ENCODE data around the gene DPCD.

DNA sequence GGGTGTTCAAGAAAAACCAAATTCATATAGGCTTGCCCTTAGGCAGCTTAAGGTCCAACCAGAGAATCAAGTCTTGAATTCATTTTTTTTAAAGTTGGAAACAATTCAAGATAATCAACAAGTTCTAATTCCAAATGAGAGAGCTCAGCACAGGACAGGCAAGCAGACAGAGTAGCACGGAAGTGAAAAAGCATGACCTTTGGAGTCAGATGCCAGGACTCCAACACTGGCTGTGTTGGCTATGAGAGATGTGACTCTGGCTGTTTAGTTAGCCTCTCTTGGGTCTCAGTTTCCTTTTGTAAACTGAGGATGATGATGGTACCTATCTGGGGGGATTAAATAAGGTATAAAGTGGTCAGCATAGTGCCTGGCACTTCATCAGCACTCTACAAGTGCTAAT, 57.5 kb downstream of the DPCD start:
- TF ChIP-seq, protein P1, sequence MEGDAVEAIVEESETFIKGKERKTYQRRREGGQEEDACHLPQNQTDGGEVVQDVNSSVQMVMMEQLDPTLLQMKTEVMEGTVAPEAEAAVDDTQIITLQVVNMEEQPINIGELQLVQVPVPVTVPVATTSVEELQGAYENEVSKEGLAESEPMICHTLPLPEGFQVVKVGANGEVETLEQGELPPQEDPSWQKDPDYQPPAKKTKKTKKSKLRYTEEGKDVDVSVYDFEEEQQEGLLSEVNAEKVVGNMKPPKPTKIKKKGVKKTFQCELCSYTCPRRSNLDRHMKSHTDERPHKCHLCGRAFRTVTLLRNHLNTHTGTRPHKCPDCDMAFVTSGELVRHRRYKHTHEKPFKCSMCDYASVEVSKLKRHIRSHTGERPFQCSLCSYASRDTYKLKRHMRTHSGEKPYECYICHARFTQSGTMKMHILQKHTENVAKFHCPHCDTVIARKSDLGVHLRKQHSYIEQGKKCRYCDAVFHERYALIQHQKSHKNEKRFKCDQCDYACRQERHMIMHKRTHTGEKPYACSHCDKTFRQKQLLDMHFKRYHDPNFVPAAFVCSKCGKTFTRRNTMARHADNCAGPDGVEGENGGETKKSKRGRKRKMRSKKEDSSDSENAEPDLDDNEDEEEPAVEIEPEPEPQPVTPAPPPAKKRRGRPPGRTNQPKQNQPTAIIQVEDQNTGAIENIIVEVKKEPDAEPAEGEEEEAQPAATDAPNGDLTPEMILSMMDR (conservative IDR thresholded peaks at IDR 0.05; ENCODE audit: low read length): no peak
- no peak for TF ChIP-seq EZH2phosphoT487 (IDR thresholded peaks at IDR 0.05; ENCODE audit: borderline replicate concordance, low read depth, low read length)

Measured in OCI-LY7 (cell line).